Measurements from ENCODE around the gene STARD4.
A peak's percentile ranks its signal among the peaks of the same experiment; 100 is the strongest.

STARD4 gene

GRCh38 chr5:111512375-111513130, at the start of gene STARD4:
STARD4 (minus strand) TSS chr5:111512535; CDS start chr5:111507433, 5,102 bp downstream.
- Histone ChIP-seq H3K27me3 (replicated peaks) (no peaks in the 10 kb centered on the region), H3K36me3 (replicated peaks) (peaks cover 4% of the 10 kb centered on the region), H3K4me3 (ENCODE audit: low read depth, low read length) (peak within 1 kb of the TSS; percentile 93), H3K27ac (peak within 1 kb of the TSS; percentile 96)
- TF ChIP-seq CTCF (IDR thresholded peaks at IDR 0.05; ENCODE audit: low read depth, low read length, missing control alignments) = no peak
- peak; percentile 97 for DNase-seq
- in situ Hi-C loops (cut with HindIII; ENCODE audit: low pct_ligation_motif_present, low sequenced_read_pairs) = no loop called here

- no peak for TF ChIP-seq CTCF (IDR thresholded peaks at IDR 0.05; ENCODE audit: low read depth, low read length, missing control alignments)
- H3K4me3 ChIP-seq (ENCODE audit: low read depth, low read length) = no peak overlapping the region
- no peak for DNase-seq
- in situ Hi-C loops (cut with HindIII; ENCODE audit: low pct_ligation_motif_present, low sequenced_read_pairs) = no loop called here
- H3K27me3 ChIP-seq (replicated peaks) = no peaks in the 10 kb centered on the region
- H3K36me3 ChIP-seq (replicated peaks) = no peaks in the 10 kb centered on the region
- H3K27ac ChIP-seq = no peak overlapping the region
Measured at GRCh38 chr5:111559680-111560079, 47.3 kb upstream of the STARD4 start.

- TF ChIP-seq CTCF (IDR thresholded peaks at IDR 0.05; ENCODE audit: low read depth, low read length, missing control alignments) = no peak
- no peaks in the 10 kb centered on the region for H3K36me3 ChIP-seq (replicated peaks)
- H3K4me3 ChIP-seq (ENCODE audit: low read depth, low read length) = no peak overlapping the region
- no peak overlapping the region for H3K27ac ChIP-seq
- in situ Hi-C loops (cut with HindIII; ENCODE audit: low pct_ligation_motif_present, low sequenced_read_pairs) = no loop called here
- no peaks in the 10 kb centered on the region for H3K27me3 ChIP-seq (replicated peaks)
- DNase-seq = no peak
Measured at GRCh38 chr5:111557686-111558085, 45.4 kb upstream of the STARD4 start.

- in situ Hi-C loops (cut with HindIII; ENCODE audit: low pct_ligation_motif_present, low sequenced_read_pairs) = no loop called here
- Histone ChIP-seq H3K4me3 (ENCODE audit: low read depth, low read length) (no peak overlapping the region), H3K27me3 (replicated peaks) (no peaks in the 10 kb centered on the region), H3K27ac (no peak overlapping the region), H3K36me3 (replicated peaks) (no peaks in the 10 kb centered on the region)
- no peak for TF ChIP-seq CTCF (IDR thresholded peaks at IDR 0.05; ENCODE audit: low read depth, low read length, missing control alignments)
- DNase-seq = no peak
Measured at GRCh38 chr5:111557111-111557510, 44.8 kb upstream of the STARD4 start.

GRCh38 chr5:111556501-111556900, 44.2 kb upstream of the STARD4 start:
- in situ Hi-C loops (cut with HindIII; ENCODE audit: low pct_ligation_motif_present, low sequenced_read_pairs) = no loop called here
- no peak for DNase-seq
- Histone ChIP-seq H3K4me3 (ENCODE audit: low read depth, low read length) (no peak overlapping the region), H3K27ac (no peak overlapping the region), H3K36me3 (replicated peaks) (no peaks in the 10 kb centered on the region), H3K27me3 (replicated peaks) (no peaks in the 10 kb centered on the region)
- no peak for TF ChIP-seq CTCF (IDR thresholded peaks at IDR 0.05; ENCODE audit: low read depth, low read length, missing control alignments)

- no peak for DNase-seq
- no peak for TF ChIP-seq CTCF (IDR thresholded peaks at IDR 0.05; ENCODE audit: low read depth, low read length, missing control alignments)
- H3K27me3 ChIP-seq (replicated peaks) = no peaks in the 10 kb centered on the region
- no peaks in the 10 kb centered on the region for H3K36me3 ChIP-seq (replicated peaks)
- in situ Hi-C loops (cut with HindIII; ENCODE audit: low pct_ligation_motif_present, low sequenced_read_pairs) = no loop called here
- H3K27ac ChIP-seq = no peak overlapping the region
- no peak overlapping the region for H3K4me3 ChIP-seq (ENCODE audit: low read depth, low read length)
Measured at GRCh38 chr5:111555760-111556159, 43.4 kb upstream of the STARD4 start.
